Measurements from ENCODE around the gene ALCAM. TPM values are rescaled to one million over a fixed set of nuclear protein-coding genes. Genes with fewer than 3 reads are reported as not detected.

ALCAM gene
- total RNA-seq, 2 donors from 2014 or later: 17.8 to 29.6 TPM

DNA sequence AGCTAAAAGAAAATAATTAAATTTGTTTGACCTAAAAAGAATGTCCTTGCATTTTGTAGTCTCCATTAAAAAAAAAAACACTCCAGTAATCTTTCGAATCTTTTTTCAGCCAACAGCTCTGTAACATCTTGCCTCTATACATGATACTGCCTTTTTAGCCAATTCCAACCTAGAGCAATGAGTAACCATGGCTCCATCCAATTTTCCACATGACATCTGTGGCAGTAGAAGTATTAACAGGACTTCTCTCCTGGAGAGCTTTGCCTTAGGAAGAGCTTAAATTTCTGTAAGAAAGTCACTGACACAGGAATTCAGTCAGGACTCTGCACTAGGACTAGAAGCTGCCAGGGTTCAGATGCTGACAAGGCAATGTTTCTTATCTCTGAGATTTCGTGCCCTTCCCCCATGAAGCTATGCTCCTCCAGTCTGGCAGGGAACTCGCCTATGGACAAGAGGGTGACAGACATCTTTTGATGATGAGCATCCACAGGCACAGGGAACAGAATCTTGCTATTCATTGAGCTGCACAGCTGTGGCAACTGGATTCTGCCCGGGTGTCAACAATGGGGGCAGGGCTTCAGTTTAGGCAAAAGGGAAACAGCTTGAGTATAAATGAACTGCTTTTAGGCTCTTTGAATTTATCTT is 81.8 kb downstream of the ALCAM start:
- Histone ChIP-seq H3K27ac (no peak overlapping the region), H3K9me3 (no peaks in the 10 kb centered on the region), H3K27me3 (no peaks in the 10 kb centered on the region), H3K36me3 (no peaks in the 10 kb centered on the region), H3K4me1 (no peaks in the 10 kb centered on the region), H3K9ac (ENCODE audit: low read depth in 2 of 2, low read length in 2 of 2) (no peak overlapping the region), H3K4me3 (no peak overlapping the region)
- no peak for DNase-seq
- intact Hi-C loops (cut with DNase I): no loop called here
- TF ChIP-seq, protein P1, sequence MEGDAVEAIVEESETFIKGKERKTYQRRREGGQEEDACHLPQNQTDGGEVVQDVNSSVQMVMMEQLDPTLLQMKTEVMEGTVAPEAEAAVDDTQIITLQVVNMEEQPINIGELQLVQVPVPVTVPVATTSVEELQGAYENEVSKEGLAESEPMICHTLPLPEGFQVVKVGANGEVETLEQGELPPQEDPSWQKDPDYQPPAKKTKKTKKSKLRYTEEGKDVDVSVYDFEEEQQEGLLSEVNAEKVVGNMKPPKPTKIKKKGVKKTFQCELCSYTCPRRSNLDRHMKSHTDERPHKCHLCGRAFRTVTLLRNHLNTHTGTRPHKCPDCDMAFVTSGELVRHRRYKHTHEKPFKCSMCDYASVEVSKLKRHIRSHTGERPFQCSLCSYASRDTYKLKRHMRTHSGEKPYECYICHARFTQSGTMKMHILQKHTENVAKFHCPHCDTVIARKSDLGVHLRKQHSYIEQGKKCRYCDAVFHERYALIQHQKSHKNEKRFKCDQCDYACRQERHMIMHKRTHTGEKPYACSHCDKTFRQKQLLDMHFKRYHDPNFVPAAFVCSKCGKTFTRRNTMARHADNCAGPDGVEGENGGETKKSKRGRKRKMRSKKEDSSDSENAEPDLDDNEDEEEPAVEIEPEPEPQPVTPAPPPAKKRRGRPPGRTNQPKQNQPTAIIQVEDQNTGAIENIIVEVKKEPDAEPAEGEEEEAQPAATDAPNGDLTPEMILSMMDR (IDR thresholded peaks at IDR 0.05): no peak

DNA sequence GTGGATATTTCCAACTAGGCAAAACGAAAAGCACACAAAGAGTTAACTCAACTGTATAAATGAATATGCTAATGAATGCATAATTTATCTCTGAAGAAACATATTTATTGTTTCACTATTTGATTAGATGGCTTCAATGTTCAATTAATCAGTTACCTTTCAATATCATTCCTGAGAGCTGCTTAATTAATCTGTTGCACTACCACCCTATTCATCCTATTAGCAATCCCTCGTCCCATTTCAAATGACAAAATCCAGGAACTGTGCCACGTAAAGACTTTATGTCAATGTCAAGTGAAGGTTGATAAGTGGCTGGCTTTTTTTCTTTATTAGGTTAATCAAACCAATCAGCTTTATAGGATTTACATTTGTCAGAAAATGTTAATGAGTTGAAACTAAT is 82.7 kb downstream of the ALCAM start:
- TF ChIP-seq, protein P1 (IDR thresholded peaks at IDR 0.05): no peak
- H3K4me1 ChIP-seq: no peaks in the 10 kb centered on the region
- H3K27ac ChIP-seq: no peak overlapping the region
- H3K9ac ChIP-seq (ENCODE audit: low read depth in 2 of 2, low read length in 2 of 2): no peak overlapping the region
- DNase-seq: no peak
- H3K27me3 ChIP-seq: no peaks in the 10 kb centered on the region
- no peaks in the 10 kb centered on the region for H3K36me3 ChIP-seq
- H3K4me3 ChIP-seq: no peak overlapping the region
- intact Hi-C loops (cut with DNase I): no loop called here
- H3K9me3 ChIP-seq: no peaks in the 10 kb centered on the region

DNA sequence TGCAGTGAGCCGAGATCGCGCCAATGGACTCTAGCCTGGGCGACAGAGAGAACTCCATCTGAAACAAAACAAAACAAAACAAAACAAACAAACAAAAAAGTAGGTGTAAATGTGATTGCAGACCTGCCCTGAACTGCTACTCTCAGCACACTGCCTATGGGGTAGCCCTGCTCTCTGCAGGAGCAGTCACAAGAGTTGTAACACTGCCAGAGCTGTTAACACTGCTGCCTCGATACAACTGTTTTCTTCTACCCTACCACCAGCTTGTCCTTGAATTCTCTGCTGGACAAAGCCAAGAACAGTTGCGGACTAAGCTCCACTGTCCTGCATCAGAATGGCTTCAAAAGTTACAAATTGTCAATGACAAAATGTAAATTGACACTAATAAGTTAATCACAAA is 89.3 kb downstream of the ALCAM start:
- intact Hi-C loops (cut with DNase I): no loop called here

DNA sequence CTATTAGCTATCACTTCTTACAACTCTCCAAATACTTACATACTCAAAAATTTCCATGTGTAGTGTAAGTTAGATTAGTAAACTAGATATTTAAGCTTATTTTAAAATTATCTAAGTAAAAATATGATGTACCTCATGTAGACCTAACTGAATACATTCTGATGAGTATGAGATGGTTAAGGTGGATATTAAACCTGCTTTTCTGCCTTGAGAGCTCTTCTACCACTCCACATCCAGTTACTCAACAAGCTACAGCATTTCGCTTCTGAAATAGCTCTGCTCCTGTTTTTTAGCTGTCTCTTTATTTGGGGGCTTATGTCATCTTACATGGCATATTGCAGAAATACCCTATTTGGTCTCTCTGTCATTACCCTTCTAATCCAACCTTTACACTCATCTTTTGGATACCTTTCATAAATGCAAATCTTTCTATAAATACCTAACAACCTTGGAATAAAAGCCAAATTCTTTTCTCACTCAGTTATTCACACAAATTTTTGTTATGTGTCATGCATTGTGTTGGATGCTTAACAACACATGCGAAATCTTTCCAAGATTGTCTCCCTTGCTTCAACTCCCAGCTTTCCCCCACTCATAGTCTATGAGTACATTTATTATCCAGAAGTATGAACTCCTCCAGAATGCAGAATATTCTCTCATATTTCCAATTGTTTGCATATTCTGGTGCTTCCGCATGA is 92.0 kb downstream of the ALCAM start:
- no peaks in the 10 kb centered on the region for H3K36me3 ChIP-seq
- H3K27me3 ChIP-seq: no peaks in the 10 kb centered on the region
- no peak overlapping the region for H3K27ac ChIP-seq
- no peak overlapping the region for H3K9ac ChIP-seq (ENCODE audit: low read depth in 2 of 2, low read length in 2 of 2)
- no peak for DNase-seq
- TF ChIP-seq, protein P1 (IDR thresholded peaks at IDR 0.05): no peak
- no peak overlapping the region for H3K4me3 ChIP-seq
- H3K9me3 ChIP-seq: no peaks in the 10 kb centered on the region
- no peaks in the 10 kb centered on the region for H3K4me1 ChIP-seq
- intact Hi-C loops (cut with DNase I): no loop called here

More for the DNA sequence above, 89.3 kb downstream of the ALCAM start:
- Histone ChIP-seq H3K4me3 (no peak overlapping the region), H3K9me3 (no peaks in the 10 kb centered on the region), H3K9ac (ENCODE audit: low read depth in 2 of 2, low read length in 2 of 2) (no peak overlapping the region), H3K4me1 (no peaks in the 10 kb centered on the region), H3K27me3 (no peaks in the 10 kb centered on the region), H3K27ac (no peak overlapping the region), H3K36me3 (no peaks in the 10 kb centered on the region)
- DNase-seq: no peak
- TF ChIP-seq, protein P1 (IDR thresholded peaks at IDR 0.05): no peak

DNA sequence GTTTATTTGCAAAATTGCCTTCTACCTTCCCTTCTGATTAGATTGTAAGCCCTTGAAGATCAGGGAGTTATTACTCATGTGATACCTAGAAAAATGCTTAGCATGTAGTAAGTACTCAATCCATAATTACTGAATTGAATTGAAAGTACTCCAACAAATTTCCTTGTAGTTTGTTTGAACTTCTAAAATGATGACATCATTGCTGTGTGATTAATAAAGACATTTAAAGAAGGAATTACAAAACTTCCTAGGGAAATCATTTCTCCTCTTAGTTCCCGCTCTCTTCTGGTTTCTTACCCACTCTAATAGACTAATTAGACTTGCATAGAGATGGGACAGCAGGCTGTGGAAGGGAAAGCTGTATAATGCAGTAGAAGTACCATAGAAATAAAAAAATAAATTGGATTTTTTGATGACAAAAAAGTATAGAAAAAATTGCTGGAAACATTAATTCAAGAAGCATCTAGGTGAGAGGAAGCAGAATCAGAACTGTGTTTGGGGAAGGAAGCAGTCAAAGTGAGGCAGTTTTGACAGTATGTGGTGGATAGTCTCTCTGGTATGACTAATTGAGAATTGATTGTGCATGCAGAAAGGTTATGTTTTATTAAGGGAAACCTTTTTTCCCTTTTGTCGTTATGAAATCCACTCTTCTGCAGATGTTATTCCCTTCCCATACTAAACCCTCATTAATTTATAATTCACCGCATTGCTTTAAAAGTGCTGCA is 93.0 kb downstream of the ALCAM start:
- Histone ChIP-seq H3K27ac (no peak overlapping the region), H3K4me3 (no peak overlapping the region), H3K9me3 (no peaks in the 10 kb centered on the region), H3K4me1 (no peaks in the 10 kb centered on the region), H3K27me3 (no peaks in the 10 kb centered on the region), H3K9ac (ENCODE audit: low read depth in 2 of 2, low read length in 2 of 2) (no peak overlapping the region), H3K36me3 (no peaks in the 10 kb centered on the region)
- intact Hi-C loops (cut with DNase I): no loop called here
- TF ChIP-seq, protein P1 (IDR thresholded peaks at IDR 0.05): no peak
- no peak for DNase-seq
